COLO668 (cell line): ENCODE results near the gene HDC.

Source experiments
- DNase-seq: peaks from one replicate; lab custom pipeline; 2025; ENCODE audit not compliant: unreplicated experiment; lab: John Stamatoyannopoulos, UW

Gene HDC

GRCh38 chr15:50228866-50229265, 36.7 kb downstream of the HDC start:
- DNase-seq, result no peak

GRCh38 chr15:50227076-50227475, 38.5 kb downstream of the HDC start:
- no peak for DNase-seq

- DNase-seq, result no peak
These were observed 39.6 kb downstream of the HDC start for GRCh38 chr15:50225938-50226337.

GRCh38 chr15:50225057-50225456, 40.5 kb downstream of the HDC start:
- no peak for DNase-seq

GRCh38 chr15:50224606-50225005, 40.9 kb downstream of the HDC start:
- no peak for DNase-seq

GRCh38 chr15:50222181-50222580, 43.3 kb downstream of the HDC start:
- no peak for DNase-seq

GRCh38 chr15:50219820-50220219, 45.7 kb downstream of the HDC start:
- DNase-seq, result peak; percentile 33

- no peak for DNase-seq
These were observed 46.8 kb downstream of the HDC start for GRCh38 chr15:50218691-50219090.

- no peak for DNase-seq
These were observed 47.2 kb downstream of the HDC start for GRCh38 chr15:50218291-50218690.

GRCh38 chr15:50210462-50211157, 54.9 kb downstream of the HDC start:
- DNase-seq, result peak; percentile 77

GRCh38 chr15:50209809-50210208, 55.7 kb downstream of the HDC start:
- no peak for DNase-seq

GRCh38 chr15:50206020-50206419, 59.5 kb downstream of the HDC start:
- no peak for DNase-seq

GRCh38 chr15:50202003-50202402, 63.5 kb downstream of the HDC start:
- no peak for DNase-seq

- DNase-seq, result no peak
These were observed 72.5 kb downstream of the HDC start for GRCh38 chr15:50192926-50193620.

GRCh38 chr15:50192164-50192563, 73.4 kb downstream of the HDC start:
- no peak for DNase-seq
